HG03139 (cell line): ENCODE measurements around the gene ATP8B1.
"Not testable (repeated sequence)": the region's sequence is repeated elsewhere in the genome, so short reads cannot be mapped to it uniquely, and the experiment has no call there.

Experiments
- ATAC-seq: cut with Tn5 transposase; IDR thresholded peaks from one replicate; pipeline ENCODE4 v1.9.1; 2021; ENCODE audit not compliant: unreplicated experiment

ATP8B1 gene

GRCh38 chr18:57677262-57678211 is 125.6 kb downstream of the ATP8B1 start:
- ATAC-seq = no peak

- ATAC-seq = no peak
Observed at GRCh38 chr18:57674891-57675290, 128.2 kb downstream of the ATP8B1 start.

- ATAC-seq = no peak
Observed at GRCh38 chr18:57670046-57670445, 133.1 kb downstream of the ATP8B1 start.

- no peak for ATAC-seq
Observed at GRCh38 chr18:57668021-57668420, 135.1 kb downstream of the ATP8B1 start.

- no peak for ATAC-seq
Observed at GRCh38 chr18:57666818-57667497, 136.2 kb downstream of the ATP8B1 start.

GRCh38 chr18:57664568-57665165 is 138.4 kb downstream of the ATP8B1 start:
- ATAC-seq = no peak

- ATAC-seq = no peak
Observed at GRCh38 chr18:57660961-57661360, 142.2 kb downstream of the ATP8B1 start.

GRCh38 chr18:57659460-57660102 is 143.5 kb downstream of the ATP8B1 start:
- ATAC-seq = no peak

- ATAC-seq = no peak
Observed at GRCh38 chr18:57657542-57657941, 145.6 kb downstream of the ATP8B1 start.

- no peak for ATAC-seq
Observed at GRCh38 chr18:57655740-57656139, 147.4 kb downstream of the ATP8B1 start.

- ATAC-seq = no peak
Observed at GRCh38 chr18:57651914-57652313, 151.2 kb downstream of the ATP8B1 start.

- peak; percentile 97 for ATAC-seq
Observed at GRCh38 chr18:57649556-57650500, 153.3 kb downstream of the ATP8B1 start.

- no peak for ATAC-seq
Observed at GRCh38 chr18:57648414-57648813, 154.7 kb downstream of the ATP8B1 start.

- no peak for ATAC-seq
Observed at GRCh38 chr18:57644540-57644939, 158.6 kb downstream of the ATP8B1 start.

GRCh38 chr18:57643726-57644125 is 159.4 kb downstream of the ATP8B1 start:
- not testable (repeated sequence) for ATAC-seq

- ATAC-seq = not testable (repeated sequence)
Observed at GRCh38 chr18:57642462-57642861, 160.7 kb downstream of the ATP8B1 start.

GRCh38 chr18:57640749-57641148 is 162.4 kb downstream of the ATP8B1 start:
- no peak for ATAC-seq

GRCh38 chr18:57640236-57640635 is 162.9 kb downstream of the ATP8B1 start:
- no peak for ATAC-seq

GRCh38 chr18:57635003-57635822 is 167.9 kb downstream of the ATP8B1 start:
- ATAC-seq = no peak
